Mucosa of descending colon (tissue), 3 donors: ENCODE results near the gene S100PBP. TPM values are rescaled to one million over a fixed set of nuclear protein-coding genes. Genes with fewer than 3 reads are reported as not detected.

ENCODE experiments used
- ATAC-seq: fragments of 200-7000 bp; cut with Tn5 transposase; one replicate; pipeline ENCODE4 v1.9.1; 2020; ENCODE audit warnings: mild to moderate bottlenecking, moderate library complexity
- DNase-seq, 3 donors: peaks; one replicate each; pipeline ENCODE4 v3.0.0-alpha.2; 2020
- H3K36me3 ChIP-seq: fragments of 200-600 bp; one replicate; pipeline ENCODE4 v1.8.0; 2021; ENCODE audit warnings: low read depth, mild to moderate bottlenecking
- H3K4me1 ChIP-seq: fragments of 200-600 bp; one replicate; pipeline ENCODE4 v1.8.0; 2021; ENCODE audit warnings: low read depth, mild to moderate bottlenecking
- H3K4me3 ChIP-seq: fragments of 200-600 bp; one replicate; pipeline ENCODE4 v1.8.0; 2021; ENCODE audit warnings: mild to moderate bottlenecking
- H3K9me3 ChIP-seq: fragments of 200-600 bp; one replicate; pipeline ENCODE4 v1.8.0; 2021; ENCODE audit warnings: mild to moderate bottlenecking
- CTCF ChIP-seq: fragments of 200-600 bp; IDR thresholded peaks from one replicate; pipeline ENCODE4 v1.8.0; 2022; ENCODE audit warnings: antibody characterized with exemption, mild to moderate bottlenecking
- intact Hi-C, 2 donors: fragments of 100-400 bp; cut with DNase I in 1 of 2; cut with micrococcal nuclease in 1 of 2; formaldehyde crosslinking; loops; one replicate each; pipeline versions ENCODE4 v1.11.0 to v1.11.1; 2022; cut with DNase I, micrococcal nuclease
- total RNA-seq, 3 donors: library from RNA; stranded (reverse); fragmentation: NEBNext Ultra II Directional in 2 of 3; extraction: Animal tissue kit (Norgen Biotek cat#: 25700) in 2 of 3; gene quantifications; one replicate each; pipeline versions ENCODE4 v1.2.1 to v1.2.4, GENCODE V29; 2021 to 2023
- donor health status: DM: no; HTN: no; CAD: no; lungs with moderate emphysema.
- donor health status: DM: no; HTN: no; CAD: no.
- donor health status: DM: no; HTN: yes; CAD: no.

The S100PBP gene
- total RNA-seq, 3 donors from 2014 or later, result 23.7 to 38.8 (median 31.0) TPM

DNA sequence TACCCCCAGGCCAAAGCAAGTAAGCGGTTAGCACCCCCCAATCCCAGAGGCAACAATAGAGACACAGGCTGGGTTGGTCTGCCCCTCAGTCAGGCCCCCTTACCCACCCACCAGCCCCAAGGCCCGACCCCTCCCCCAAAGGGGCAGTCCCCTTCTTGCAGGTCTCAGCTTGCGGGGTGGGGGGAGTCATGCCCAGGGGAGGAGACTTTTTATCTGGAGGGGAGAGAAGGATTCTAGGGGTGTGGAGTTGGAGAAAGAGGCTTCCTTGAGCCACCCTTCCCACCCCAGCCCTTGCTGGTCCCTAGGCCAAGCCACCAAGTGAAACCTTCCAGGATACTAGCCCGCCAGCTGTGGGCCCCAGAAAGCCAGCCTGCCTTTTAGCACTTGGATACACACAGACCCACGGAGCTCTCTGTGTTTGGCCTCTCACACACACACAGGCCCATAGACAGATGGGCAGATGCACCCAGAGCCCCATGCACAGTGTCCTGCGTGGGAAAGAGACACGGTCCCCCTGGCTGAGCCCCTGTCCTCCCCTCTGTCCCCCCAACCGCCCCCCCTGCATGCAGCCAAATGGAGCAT is 76.7 kb downstream of the S100PBP start:
- TF ChIP-seq CTCF, result no peak
- no peak overlapping the region for H3K4me3 ChIP-seq
- H3K36me3 ChIP-seq, result no peaks in the 10 kb centered on the region
- ATAC-seq, result no peak
- H3K9me3 ChIP-seq, result no peaks in the 10 kb centered on the region
- intact Hi-C loops, result no loop called here
- H3K4me1 ChIP-seq, result peaks cover 13% of the 10 kb centered on the region
- peak in 1 of 3 donors; percentile 56 for DNase-seq

GRCh38 chr1:32894681-32895080 is 77.2 kb downstream of the S100PBP start:
- Histone ChIP-seq H3K9me3 (no peaks in the 10 kb centered on the region), H3K36me3 (no peaks in the 10 kb centered on the region), H3K4me3 (no peak overlapping the region), H3K4me1 (peaks cover 13% of the 10 kb centered on the region)
- intact Hi-C loops, result no loop called here
- TF ChIP-seq CTCF, result no peak
- ATAC-seq (no peak), DNase-seq (peak in 1 of 3 donors; percentile 28)

- peaks cover 13% of the 10 kb centered on the region for H3K4me1 ChIP-seq
- ATAC-seq (no peak), DNase-seq (peak in 1 of 3 donors; percentile 33)
- H3K9me3 ChIP-seq, result no peaks in the 10 kb centered on the region
- H3K36me3 ChIP-seq, result no peaks in the 10 kb centered on the region
- intact Hi-C loops, result no loop called here
- H3K4me3 ChIP-seq, result no peak overlapping the region
- no peak for TF ChIP-seq CTCF
Measured at GRCh38 chr1:32895325-32896215, 78.1 kb downstream of the S100PBP start.

GRCh38 chr1:32896451-32896850 is 79.0 kb downstream of the S100PBP start:
- DNase-seq, result peak in 1 of 3 donors; percentile 25
- TF ChIP-seq CTCF, result no peak
- Histone ChIP-seq H3K4me1 (peaks cover 13% of the 10 kb centered on the region), H3K9me3 (no peaks in the 10 kb centered on the region), H3K4me3 (no peak overlapping the region), H3K36me3 (no peaks in the 10 kb centered on the region)
- no peak for ATAC-seq
- intact Hi-C loops, result no loop called here

GRCh38 chr1:32897082-32898049 is 79.9 kb downstream of the S100PBP start:
- intact Hi-C loops, result no loop called here
- Histone ChIP-seq H3K36me3 (no peaks in the 10 kb centered on the region), H3K4me3 (no peak overlapping the region), H3K4me1 (peaks cover 13% of the 10 kb centered on the region), H3K9me3 (no peaks in the 10 kb centered on the region)
- TF ChIP-seq CTCF, result no peak
- DNase-seq, result peak in 1 of 3 donors; percentile 10
- no peak for ATAC-seq
